HEK293 (cell line): Measurements from ENCODE around the gene SMC1B.

ENCODE experiments used
- GLI2 ChIP-seq: fragments of 450-650 bp; formaldehyde crosslinking; IDR thresholded peaks from 2 replicates; pipeline ENCODE4; 2017; ENCODE audit warnings: missing biosample characterization, missing genetic modification characterization, low read depth, borderline replicate concordance
- PBX3 ChIP-seq: sonication (generic); formaldehyde crosslinking; IDR thresholded peaks from 2 replicates; pipeline ENCODE4 v1.8.1; 2022; ENCODE audit warnings: mild to moderate bottlenecking, moderate library complexity, missing genetic modification reagents
- ZBTB1 ChIP-seq: fragments of 450-650 bp; formaldehyde crosslinking; IDR thresholded peaks from 2 replicates; pipeline ENCODE4 v1.5.1; 2016; ENCODE audit warnings: missing biosample characterization, missing genetic modification characterization
- ZNF311 ChIP-seq: fragments of 450-650 bp; formaldehyde crosslinking; IDR thresholded peaks from 2 replicates; pipeline ENCODE4 v1.5.1; 2017; ENCODE audit warnings: missing biosample characterization, missing genetic modification characterization, borderline replicate concordance
- ZNF426 ChIP-seq: fragments of 450-650 bp; formaldehyde crosslinking; IDR thresholded peaks from 2 replicates; pipeline ENCODE4 v1.5.1; 2017; ENCODE audit warnings: missing biosample characterization, missing genetic modification characterization, mild to moderate bottlenecking, inconsistent platforms, moderate library complexity
- ZNF530 ChIP-seq: fragments of 450-650 bp; formaldehyde crosslinking; IDR thresholded peaks from 2 replicates; pipeline ENCODE4 v1.5.1; 2016; ENCODE audit warnings: low read depth, missing biosample characterization, missing genetic modification characterization
- ZNF585B ChIP-seq: fragments of 450-650 bp; formaldehyde crosslinking; IDR thresholded peaks from 2 replicates; pipeline ENCODE4 v1.5.1; 2016; ENCODE audit warnings: missing biosample characterization, missing genetic modification characterization

- TF ChIP-seq ZNF311 (tag by site-specific recombination) (no peak), ZNF530 (tag by site-specific recombination) (no peak), PBX3 (no peak), GLI2 (tag by site-specific recombination) (no peak), ZNF585B (tag by site-specific recombination) (no peak), ZBTB1 (tag by site-specific recombination) (no peak), ZNF426 (tag by site-specific recombination) (no peak)
Measured at GRCh38 chr22:45320357-45320976, 92.9 kb downstream of the SMC1B start.
